ENCODE results near the gene OSCAR.
A peak's percentile ranks its signal among the peaks of the same experiment; 100 is the strongest.

Gene OSCAR

GRCh38 chr19:54136086-54136863, 35.7 kb upstream of the OSCAR start:
- peaks cover 29% of the 10 kb centered on the region for H3K36me3 ChIP-seq (ENCODE audit: insufficient read depth, low read length)
- H2AFZ ChIP-seq (ENCODE audit: low read depth, low read length): peak overlapping the region; percentile 11
- peak overlapping the region; percentile 52 for H3K4me3 ChIP-seq (ENCODE audit: low read length)
- H3K9me3 ChIP-seq (ENCODE audit: low read length): no peaks in the 10 kb centered on the region
- no peaks in the 10 kb centered on the region for H3K27me3 ChIP-seq (ENCODE audit: insufficient read depth, low read length)
- peaks cover 22% of the 10 kb centered on the region for H3K4me1 ChIP-seq (ENCODE audit: insufficient read depth, low read length)

GRCh38 chr19:54133957-54134590, 33.5 kb upstream of the OSCAR start:
- no peaks in the 10 kb centered on the region for H3K9me3 ChIP-seq (ENCODE audit: low read length)
- no peak overlapping the region for H3K4me3 ChIP-seq (ENCODE audit: low read length)
- peaks cover 25% of the 10 kb centered on the region for H3K36me3 ChIP-seq (ENCODE audit: insufficient read depth, low read length)
- H3K4me1 ChIP-seq (ENCODE audit: insufficient read depth, low read length): peaks cover 15% of the 10 kb centered on the region
- no peaks in the 10 kb centered on the region for H3K27me3 ChIP-seq (ENCODE audit: insufficient read depth, low read length)
- no peak overlapping the region for H2AFZ ChIP-seq (ENCODE audit: low read depth, low read length)

- Histone ChIP-seq H3K36me3 (ENCODE audit: insufficient read depth, low read length) (peaks cover 28% of the 10 kb centered on the region), H3K4me3 (ENCODE audit: low read length) (no peak overlapping the region), H2AFZ (ENCODE audit: low read depth, low read length) (no peak overlapping the region), H3K4me1 (ENCODE audit: insufficient read depth, low read length) (peaks cover 9% of the 10 kb centered on the region), H3K27me3 (ENCODE audit: insufficient read depth, low read length) (no peaks in the 10 kb centered on the region), H3K9me3 (ENCODE audit: low read length) (no peaks in the 10 kb centered on the region)
Measured at GRCh38 chr19:54133312-54133956, 32.8 kb upstream of the OSCAR start.

- Histone ChIP-seq H3K4me3 (ENCODE audit: low read length) (no peak overlapping the region), H3K36me3 (ENCODE audit: insufficient read depth, low read length) (peaks cover 60% of the 10 kb centered on the region), H3K9me3 (ENCODE audit: low read length) (no peaks in the 10 kb centered on the region), H2AFZ (ENCODE audit: low read depth, low read length) (no peak overlapping the region), H3K27me3 (ENCODE audit: insufficient read depth, low read length) (no peaks in the 10 kb centered on the region), H3K4me1 (ENCODE audit: insufficient read depth, low read length) (no peaks in the 10 kb centered on the region)
Measured at GRCh38 chr19:54129617-54129996, 29.0 kb upstream of the OSCAR start.

GRCh38 chr19:54128796-54129616, 28.4 kb upstream of the OSCAR start:
- H2AFZ ChIP-seq (ENCODE audit: low read depth, low read length): no peak overlapping the region
- H3K4me3 ChIP-seq (ENCODE audit: low read length): no peak overlapping the region
- peaks cover 65% of the 10 kb centered on the region for H3K36me3 ChIP-seq (ENCODE audit: insufficient read depth, low read length)
- H3K9me3 ChIP-seq (ENCODE audit: low read length): no peaks in the 10 kb centered on the region
- H3K27me3 ChIP-seq (ENCODE audit: insufficient read depth, low read length): no peaks in the 10 kb centered on the region
- H3K4me1 ChIP-seq (ENCODE audit: insufficient read depth, low read length): no peaks in the 10 kb centered on the region

GRCh38 chr19:54128441-54128725, 27.8 kb upstream of the OSCAR start:
- peaks cover 71% of the 10 kb centered on the region for H3K36me3 ChIP-seq (ENCODE audit: insufficient read depth, low read length)
- H3K4me1 ChIP-seq (ENCODE audit: insufficient read depth, low read length): no peaks in the 10 kb centered on the region
- H3K9me3 ChIP-seq (ENCODE audit: low read length): no peaks in the 10 kb centered on the region

GRCh38 chr19:54127688-54128440, 27.3 kb upstream of the OSCAR start:
- Histone ChIP-seq H3K4me3 (ENCODE audit: low read length) (no peak overlapping the region), H3K4me1 (ENCODE audit: insufficient read depth, low read length) (no peaks in the 10 kb centered on the region), H3K27me3 (ENCODE audit: insufficient read depth, low read length) (no peaks in the 10 kb centered on the region), H2AFZ (ENCODE audit: low read depth, low read length) (no peak overlapping the region), H3K9me3 (ENCODE audit: low read length) (no peaks in the 10 kb centered on the region), H3K36me3 (ENCODE audit: insufficient read depth, low read length) (peaks cover 76% of the 10 kb centered on the region)

More at GRCh38 chr19:54128441-54128725, 27.8 kb upstream of the OSCAR start:
- Histone ChIP-seq H3K4me3 (ENCODE audit: low read length) (no peak overlapping the region), H3K27me3 (ENCODE audit: insufficient read depth, low read length) (no peaks in the 10 kb centered on the region), H2AFZ (ENCODE audit: low read depth, low read length) (no peak overlapping the region)

GRCh38 chr19:54125713-54126112, 25.1 kb upstream of the OSCAR start:
- Histone ChIP-seq H2AFZ (ENCODE audit: low read depth, low read length) (no peak overlapping the region), H3K4me1 (ENCODE audit: insufficient read depth, low read length) (no peaks in the 10 kb centered on the region), H3K9me3 (ENCODE audit: low read length) (no peaks in the 10 kb centered on the region), H3K4me3 (ENCODE audit: low read length) (no peak overlapping the region), H3K36me3 (ENCODE audit: insufficient read depth, low read length) (peaks cover 81% of the 10 kb centered on the region), H3K27me3 (ENCODE audit: insufficient read depth, low read length) (no peaks in the 10 kb centered on the region)

GRCh38 chr19:54124393-54124792, 23.8 kb upstream of the OSCAR start:
- H3K4me3 ChIP-seq (ENCODE audit: low read length): no peak overlapping the region
- no peaks in the 10 kb centered on the region for H3K4me1 ChIP-seq (ENCODE audit: insufficient read depth, low read length)
- H2AFZ ChIP-seq (ENCODE audit: low read depth, low read length): no peak overlapping the region
- H3K27me3 ChIP-seq (ENCODE audit: insufficient read depth, low read length): no peaks in the 10 kb centered on the region
- peaks cover 82% of the 10 kb centered on the region for H3K36me3 ChIP-seq (ENCODE audit: insufficient read depth, low read length)
- no peaks in the 10 kb centered on the region for H3K9me3 ChIP-seq (ENCODE audit: low read length)

- Histone ChIP-seq H3K9me3 (ENCODE audit: low read length) (no peaks in the 10 kb centered on the region), H3K4me1 (ENCODE audit: insufficient read depth, low read length) (no peaks in the 10 kb centered on the region), H3K36me3 (ENCODE audit: insufficient read depth, low read length) (peaks cover 78% of the 10 kb centered on the region), H2AFZ (ENCODE audit: low read depth, low read length) (no peak overlapping the region), H3K4me3 (ENCODE audit: low read length) (no peak overlapping the region), H3K27me3 (ENCODE audit: insufficient read depth, low read length) (no peaks in the 10 kb centered on the region)
Measured at GRCh38 chr19:54123682-54124081, 23.1 kb upstream of the OSCAR start.

- no peak overlapping the region for H2AFZ ChIP-seq (ENCODE audit: low read depth, low read length)
- peaks cover 7% of the 10 kb centered on the region for H3K4me1 ChIP-seq (ENCODE audit: insufficient read depth, low read length)
- no peaks in the 10 kb centered on the region for H3K9me3 ChIP-seq (ENCODE audit: low read length)
- H3K4me3 ChIP-seq (ENCODE audit: low read length): no peak overlapping the region
- peaks cover 68% of the 10 kb centered on the region for H3K36me3 ChIP-seq (ENCODE audit: insufficient read depth, low read length)
- no peaks in the 10 kb centered on the region for H3K27me3 ChIP-seq (ENCODE audit: insufficient read depth, low read length)
Measured at GRCh38 chr19:54121259-54121658, 20.7 kb upstream of the OSCAR start.

Data from neuron (in vitro differentiated cells).